Chondrocyte (in vitro differentiated cells): Measurements from ENCODE around the gene RNF144A. TPM values are rescaled to one million over a fixed set of nuclear protein-coding genes. Genes with fewer than 3 reads are reported as not detected.

Experiments
- DNase-seq: peaks from one replicate; pipeline ENCODE4 v3.0.0; 2021; ENCODE audit warnings: mixed read lengths, low spot score
- H3K27ac Mint-ChIP-seq: one replicate; pipeline ENCODE4 v1.8.0; 2021; ENCODE audit warnings: mild to moderate bottlenecking, moderate library complexity, mixed read lengths; ENCODE audit not compliant: unreplicated experiment
- H3K27me3 Mint-ChIP-seq: 2 replicates; pipeline ENCODE4 v1.8.0; 2021; ENCODE audit warnings: low read depth, mixed read lengths
- H3K36me3 Mint-ChIP-seq: 2 replicates; pipeline ENCODE4 v1.8.0; 2021; ENCODE audit warnings: low read depth, mixed read lengths
- H3K4me1 Mint-ChIP-seq: 2 replicates; pipeline ENCODE4 v1.8.0; 2021; ENCODE audit warnings: low read depth, mild to moderate bottlenecking, mixed read lengths
- H3K4me3 Mint-ChIP-seq: one replicate; pipeline ENCODE4 v1.8.0; 2021; ENCODE audit warnings: mild to moderate bottlenecking, moderate library complexity, mixed read lengths; ENCODE audit not compliant: unreplicated experiment
- H3K9me3 Mint-ChIP-seq: 2 replicates; pipeline ENCODE4 v1.8.0; 2021; ENCODE audit warnings: low read depth, mixed read lengths
- total RNA-seq: library from RNA; stranded (reverse); gene quantifications from 3 replicates; pipeline ENCODE4 v1.2.1, GENCODE V29; 2021
- TF ChIP-seq, protein P1 (sequence below): fragments of 200-600 bp; sonication (generic); IDR thresholded peaks from 2 replicates; pipeline ENCODE4 v1.5.0; 2021; ENCODE audit warnings: antibody characterized with exemption, mild to moderate bottlenecking, moderate library complexity

Gene RNF144A
- total RNA-seq, 1 donor from 2014 or later = 10.9 TPM

DNA sequence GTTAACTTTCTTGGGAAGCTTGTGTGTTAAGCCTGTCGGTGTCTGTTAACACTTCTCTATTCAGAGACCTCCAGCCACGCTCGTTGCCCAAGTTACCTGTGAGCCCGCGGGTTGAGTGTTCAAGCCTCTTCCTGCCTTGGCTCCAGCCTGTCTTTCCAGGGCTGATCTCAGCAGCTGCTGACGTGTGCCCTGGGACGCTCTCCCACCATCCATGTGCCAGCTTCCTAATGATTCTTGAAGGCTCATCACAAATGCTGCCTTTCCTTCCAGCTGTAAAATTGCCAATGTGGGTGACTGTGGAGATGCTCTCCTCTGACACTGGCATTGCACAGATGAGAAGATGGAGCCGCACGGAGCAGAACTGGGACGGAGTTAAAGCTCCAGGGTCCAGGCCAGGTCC, 6.1 kb downstream of the RNF144A start:
- Mint-ChIP-seq H3K27ac (no peak overlapping the region), H3K9me3 (no peaks in the 10 kb centered on the region), H3K27me3 (no peaks in the 10 kb centered on the region), H3K4me1 (peaks cover 27% of the 10 kb centered on the region), H3K4me3 (no peak overlapping the region), H3K36me3 (no peaks in the 10 kb centered on the region)
- TF ChIP-seq, protein P1, sequence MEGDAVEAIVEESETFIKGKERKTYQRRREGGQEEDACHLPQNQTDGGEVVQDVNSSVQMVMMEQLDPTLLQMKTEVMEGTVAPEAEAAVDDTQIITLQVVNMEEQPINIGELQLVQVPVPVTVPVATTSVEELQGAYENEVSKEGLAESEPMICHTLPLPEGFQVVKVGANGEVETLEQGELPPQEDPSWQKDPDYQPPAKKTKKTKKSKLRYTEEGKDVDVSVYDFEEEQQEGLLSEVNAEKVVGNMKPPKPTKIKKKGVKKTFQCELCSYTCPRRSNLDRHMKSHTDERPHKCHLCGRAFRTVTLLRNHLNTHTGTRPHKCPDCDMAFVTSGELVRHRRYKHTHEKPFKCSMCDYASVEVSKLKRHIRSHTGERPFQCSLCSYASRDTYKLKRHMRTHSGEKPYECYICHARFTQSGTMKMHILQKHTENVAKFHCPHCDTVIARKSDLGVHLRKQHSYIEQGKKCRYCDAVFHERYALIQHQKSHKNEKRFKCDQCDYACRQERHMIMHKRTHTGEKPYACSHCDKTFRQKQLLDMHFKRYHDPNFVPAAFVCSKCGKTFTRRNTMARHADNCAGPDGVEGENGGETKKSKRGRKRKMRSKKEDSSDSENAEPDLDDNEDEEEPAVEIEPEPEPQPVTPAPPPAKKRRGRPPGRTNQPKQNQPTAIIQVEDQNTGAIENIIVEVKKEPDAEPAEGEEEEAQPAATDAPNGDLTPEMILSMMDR = no peak
- DNase-seq = no peak

DNA sequence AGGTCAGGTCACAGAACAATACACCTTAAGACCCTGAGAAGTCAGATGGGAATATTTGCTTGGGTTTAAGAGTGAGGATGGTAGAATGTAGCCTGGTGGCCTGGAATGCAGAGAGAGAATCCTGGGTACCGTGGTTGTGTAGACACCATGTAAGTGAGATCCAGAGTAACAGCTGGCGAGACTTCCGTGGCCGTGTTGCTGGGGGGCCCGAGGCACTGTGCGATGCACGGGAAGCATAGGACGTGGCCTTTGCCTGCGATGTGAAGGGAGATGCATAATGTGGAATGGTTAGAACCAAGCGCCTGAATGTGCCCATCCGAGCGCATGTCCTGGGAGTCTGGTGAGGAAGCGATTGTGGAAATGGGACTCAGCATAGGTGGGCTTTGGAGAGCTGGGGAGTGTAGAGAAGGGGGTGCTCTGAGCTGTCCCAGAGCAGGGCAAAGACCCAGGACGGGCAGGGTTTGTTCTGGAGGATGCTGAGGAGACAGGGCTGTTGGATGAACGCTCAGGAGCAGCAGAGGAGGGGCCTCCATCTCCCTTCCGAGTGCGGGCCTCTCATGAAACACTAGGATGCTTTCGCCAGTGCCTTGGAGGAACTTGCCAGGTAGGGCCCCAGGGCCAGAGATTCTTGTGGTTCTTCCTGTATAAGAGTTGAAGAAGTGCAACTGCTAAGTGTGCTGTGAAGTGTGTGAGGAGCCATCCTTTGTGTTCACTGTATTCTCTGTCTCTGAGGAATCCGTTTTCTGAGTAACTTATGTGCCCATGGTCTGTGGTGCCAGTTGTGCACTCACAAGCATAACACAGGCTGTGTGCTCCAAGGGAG, 7.1 kb downstream of the RNF144A start:
- Mint-ChIP-seq H3K4me1 (peaks cover 30% of the 10 kb centered on the region), H3K27ac (no peak overlapping the region), H3K9me3 (no peaks in the 10 kb centered on the region), H3K4me3 (no peak overlapping the region), H3K36me3 (no peaks in the 10 kb centered on the region), H3K27me3 (no peaks in the 10 kb centered on the region)
- no peak for DNase-seq
- TF ChIP-seq, protein P1 = no peak

DNA sequence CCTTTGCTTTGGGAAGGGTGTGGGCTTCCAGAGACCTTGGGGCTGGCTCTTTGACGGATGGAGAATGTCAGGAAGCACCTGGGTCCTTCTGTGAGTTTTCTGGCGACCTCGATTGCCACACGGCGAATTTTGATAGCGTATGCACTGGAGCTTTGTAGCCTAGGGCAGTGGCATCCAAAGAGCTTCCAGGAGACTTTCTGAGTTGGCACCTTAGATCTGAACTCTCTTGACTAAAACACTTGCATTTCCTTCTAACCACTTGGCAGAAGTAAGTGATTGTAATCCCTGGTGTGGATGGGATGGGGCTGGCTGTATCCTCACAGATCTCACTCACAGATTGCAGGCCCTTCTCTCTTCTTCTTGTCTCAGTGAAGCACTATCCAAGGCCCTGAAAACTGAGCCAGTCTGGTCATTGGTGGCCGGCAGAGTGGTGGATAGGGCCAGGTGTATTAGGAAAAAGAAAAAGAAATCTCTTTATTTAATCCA, 7.8 kb downstream of the RNF144A start:
- Mint-ChIP-seq H3K27ac (no peak overlapping the region), H3K9me3 (no peaks in the 10 kb centered on the region), H3K36me3 (no peaks in the 10 kb centered on the region), H3K4me1 (peaks cover 30% of the 10 kb centered on the region), H3K27me3 (no peaks in the 10 kb centered on the region), H3K4me3 (no peak overlapping the region)
- TF ChIP-seq, protein P1 = no peak
- no peak for DNase-seq

DNA sequence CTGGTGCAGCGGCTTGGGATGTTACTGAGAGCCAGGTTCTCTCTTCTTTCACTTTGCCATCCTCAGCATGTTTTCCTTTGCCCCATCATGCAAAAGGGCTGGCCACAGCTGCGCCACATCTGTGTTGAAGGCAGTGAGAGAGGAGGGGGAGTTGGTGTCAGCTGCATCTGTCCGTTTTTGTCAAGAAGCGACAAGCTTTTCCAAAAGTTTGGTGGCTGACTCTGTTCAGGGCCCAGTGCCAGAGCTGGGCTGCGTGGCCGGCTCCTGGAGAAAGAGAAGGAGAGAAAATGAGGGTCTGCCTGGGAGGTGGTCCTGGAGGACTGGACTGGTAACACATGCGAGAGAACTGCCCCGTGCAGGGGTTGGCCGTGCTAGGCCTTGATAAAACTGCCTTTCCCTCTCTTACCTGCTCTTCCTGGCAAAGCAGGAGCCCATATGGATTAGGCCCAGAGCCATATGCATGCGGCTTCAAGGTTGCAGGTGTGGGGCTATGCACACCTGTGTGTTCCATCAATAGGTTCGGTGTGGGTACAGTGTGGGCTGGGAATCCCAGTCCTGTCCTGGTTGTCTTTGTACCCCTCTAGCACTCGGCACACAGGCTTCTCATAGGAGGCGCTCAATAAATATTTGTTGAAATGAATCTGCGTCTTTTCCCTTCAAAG, 9.0 kb downstream of the RNF144A start:
- DNase-seq = no peak

DNA sequence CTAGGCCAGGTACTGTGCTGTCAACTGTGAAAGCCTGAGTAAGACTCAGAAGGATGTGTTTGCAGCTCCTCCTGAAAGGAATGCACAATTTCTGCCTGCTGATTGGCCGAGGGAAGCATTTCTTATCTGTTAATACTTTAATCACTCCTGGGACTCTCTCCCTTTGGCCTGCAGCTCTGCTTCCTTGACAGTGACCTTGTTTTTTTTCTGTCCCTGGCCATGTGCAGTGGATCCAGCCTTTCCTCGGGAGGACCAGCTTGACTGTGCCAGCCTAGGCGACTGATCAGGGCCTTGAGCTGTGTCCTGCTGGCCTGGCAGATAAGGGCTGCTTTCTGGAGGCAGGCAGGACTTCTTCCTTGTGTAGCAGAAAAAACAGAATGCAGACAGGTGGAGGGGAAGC, 10.0 kb downstream of the RNF144A start:
- no peak for DNase-seq
- H3K4me1 Mint-ChIP-seq = peaks cover 20% of the 10 kb centered on the region
- H3K27ac Mint-ChIP-seq = peak overlapping the region; percentile 14
- no peaks in the 10 kb centered on the region for H3K27me3 Mint-ChIP-seq
- peaks cover 2% of the 10 kb centered on the region for H3K9me3 Mint-ChIP-seq
- H3K36me3 Mint-ChIP-seq = no peaks in the 10 kb centered on the region
- TF ChIP-seq, protein P1 = no peak
- no peak overlapping the region for H3K4me3 Mint-ChIP-seq

More for the DNA sequence above, 9.0 kb downstream of the RNF144A start:
- Mint-ChIP-seq H3K9me3 (no peaks in the 10 kb centered on the region), H3K36me3 (no peaks in the 10 kb centered on the region), H3K4me1 (peaks cover 23% of the 10 kb centered on the region), H3K27me3 (no peaks in the 10 kb centered on the region), H3K4me3 (no peak overlapping the region), H3K27ac (no peak overlapping the region)
- TF ChIP-seq, protein P1 = no peak
